HepG2 (cell line): ENCODE results near the gene IFT80. TPM values are rescaled to one million over a fixed set of nuclear protein-coding genes. Genes with fewer than 3 reads are reported as not detected.
A peak's percentile ranks its signal among the peaks of the same experiment; 100 is the strongest.

Experiments
- ATF7-NPFF ChIP-seq: sonication (generic); formaldehyde crosslinking; IDR thresholded peaks from 2 replicates; pipeline ENCODE4 v1.8.1; 2023; ENCODE audit warnings: mild to moderate bottlenecking, low read depth, missing genetic modification reagents, moderate library complexity
- CEBPG ChIP-seq: IDR thresholded peaks from 2 replicates; pipeline ENCODE4 v1.6.1; 2016
- MED13 ChIP-seq: sonication (generic); formaldehyde crosslinking; IDR thresholded peaks from 2 replicates; pipeline ENCODE4 v1.5.0; 2020; ENCODE audit warnings: missing genetic modification reagents
- MIXL1 ChIP-seq: IDR thresholded peaks from 2 replicates; pipeline ENCODE4 v1.6.1; 2016
- PCBP2 ChIP-seq: fragments of 200-400 bp; formaldehyde crosslinking; optimal IDR thresholded peaks from 2 replicates; pipeline ENCODE3; 2018; ENCODE audit warnings: low read length, low read depth; ENCODE audit not compliant: poor library complexity, severe bottlenecking
- POLR2AphosphoS2 ChIP-seq: IDR thresholded peaks from 2 replicates; pipeline ENCODE4 v1.6.1; 2011; ENCODE audit warnings: low read depth, low read length, improper control_type of control experiment
- TGIF2 ChIP-seq: IDR thresholded peaks from 2 replicates; pipeline ENCODE4 v1.6.1; 2016; ENCODE audit warnings: control low read depth, missing compliant biosample characterization
- TSC22D2 ChIP-seq: sonication (generic); formaldehyde crosslinking; IDR thresholded peaks from 2 replicates; pipeline ENCODE4 v1.5.1; 2020; ENCODE audit warnings: missing genetic modification reagents, mild to moderate bottlenecking, borderline replicate concordance
- ZMYM3 ChIP-seq: sonication (generic); formaldehyde crosslinking; IDR thresholded peaks from 2 replicates; pipeline ENCODE4 v1.5.1; 2020; ENCODE audit warnings: mild to moderate bottlenecking, missing genetic modification reagents
- ZNF547 ChIP-seq: sonication (generic); formaldehyde crosslinking; IDR thresholded peaks from 2 replicates; pipeline ENCODE4 v1.5.1; 2020; ENCODE audit warnings: mild to moderate bottlenecking, missing genetic modification reagents
- ZNF549 ChIP-seq: sonication (generic); formaldehyde crosslinking; IDR thresholded peaks from 2 replicates; pipeline ENCODE4 v1.5.0; 2020; ENCODE audit warnings: missing genetic modification reagents
- ZNF7 ChIP-seq: IDR thresholded peaks from 2 replicates; pipeline ENCODE4 v1.6.1; 2016; ENCODE audit warnings: missing biosample characterization, missing genetic modification reagents
- ZNF777 ChIP-seq: sonication (generic); formaldehyde crosslinking; IDR thresholded peaks from 2 replicates; pipeline ENCODE4 v1.4.0; 2020; ENCODE audit warnings: missing genetic modification reagents
- ZNF781 ChIP-seq: sonication (generic); formaldehyde crosslinking; IDR thresholded peaks from 2 replicates; pipeline ENCODE4 v1.5.1; 2020; ENCODE audit warnings: borderline replicate concordance, mild to moderate bottlenecking, missing genetic modification reagents; ENCODE audit errors: not compliant biosample characterization
- polyA plus RNA-seq, 8 experiments: library from polyadenylated mRNA; depleted of rRNA in 3 of 8; stranded (reverse) in 7 of 8; unstranded in 1 of 8; fragments of >200 nt; fragmentation: Illumina TruSeq in 4 of 8; extraction: Trizol in 4 of 8; gene quantifications; 2 replicates each; pipeline versions ENCODE4 v1.2.1 to v1.2.3, GENCODE V29; 2011 to 2016; ENCODE audit warnings: low read depth in 4 of 8, missing spikeins in 1 of 8, mixed read lengths in 1 of 8; ENCODE audit not compliant: insufficient read depth in 1 of 8
- total RNA-seq, 5 experiments: library from RNA; depleted of rRNA; stranded (reverse); fragments of >200 nt; fragmentation: Illumina TruSeq; extraction: Trizol; gene quantifications; 2 replicates each; pipeline ENCODE4 v1.2.3, GENCODE V29; 2016; ENCODE audit warnings: low read depth in 1 of 5
- TF ChIP-seq, protein P1 (sequence below): IDR thresholded peaks from 2 replicates; pipeline ENCODE4 v1.4.0; 2020; ENCODE audit warnings: mild to moderate bottlenecking, missing genetic modification reagents
- TF ChIP-seq, protein P2 (sequence below): IDR thresholded peaks from 2 replicates; pipeline ENCODE4 v1.6.1; 2016; ENCODE audit warnings: missing compliant biosample characterization, missing genetic modification reagents, borderline replicate concordance
- TF ChIP-seq, protein P3 (sequence below): sonication (generic); formaldehyde crosslinking; IDR thresholded peaks from 2 replicates; pipeline ENCODE4 v1.5.1; 2020; ENCODE audit warnings: mild to moderate bottlenecking, missing genetic modification reagents
- TF ChIP-seq, protein P4 (sequence below): sonication (generic); formaldehyde crosslinking; IDR thresholded peaks from 2 replicates; pipeline ENCODE4 v1.8.0; 2022; ENCODE audit warnings: mild to moderate bottlenecking, missing genetic modification reagents; ENCODE audit not compliant: insufficient replicate concordance
- TF ChIP-seq, protein P5 (sequence below): sonication (generic); formaldehyde crosslinking; IDR thresholded peaks from 2 replicates; pipeline ENCODE4 v1.4.0; 2020; ENCODE audit warnings: missing genetic modification reagents

Gene IFT80
- total and polyA plus RNA-seq, 2 of the 13 experiments (the other 11 are each of a cell fraction or from before 2014, with no cell fraction given) = 11.4 to 15.7 TPM

DNA sequence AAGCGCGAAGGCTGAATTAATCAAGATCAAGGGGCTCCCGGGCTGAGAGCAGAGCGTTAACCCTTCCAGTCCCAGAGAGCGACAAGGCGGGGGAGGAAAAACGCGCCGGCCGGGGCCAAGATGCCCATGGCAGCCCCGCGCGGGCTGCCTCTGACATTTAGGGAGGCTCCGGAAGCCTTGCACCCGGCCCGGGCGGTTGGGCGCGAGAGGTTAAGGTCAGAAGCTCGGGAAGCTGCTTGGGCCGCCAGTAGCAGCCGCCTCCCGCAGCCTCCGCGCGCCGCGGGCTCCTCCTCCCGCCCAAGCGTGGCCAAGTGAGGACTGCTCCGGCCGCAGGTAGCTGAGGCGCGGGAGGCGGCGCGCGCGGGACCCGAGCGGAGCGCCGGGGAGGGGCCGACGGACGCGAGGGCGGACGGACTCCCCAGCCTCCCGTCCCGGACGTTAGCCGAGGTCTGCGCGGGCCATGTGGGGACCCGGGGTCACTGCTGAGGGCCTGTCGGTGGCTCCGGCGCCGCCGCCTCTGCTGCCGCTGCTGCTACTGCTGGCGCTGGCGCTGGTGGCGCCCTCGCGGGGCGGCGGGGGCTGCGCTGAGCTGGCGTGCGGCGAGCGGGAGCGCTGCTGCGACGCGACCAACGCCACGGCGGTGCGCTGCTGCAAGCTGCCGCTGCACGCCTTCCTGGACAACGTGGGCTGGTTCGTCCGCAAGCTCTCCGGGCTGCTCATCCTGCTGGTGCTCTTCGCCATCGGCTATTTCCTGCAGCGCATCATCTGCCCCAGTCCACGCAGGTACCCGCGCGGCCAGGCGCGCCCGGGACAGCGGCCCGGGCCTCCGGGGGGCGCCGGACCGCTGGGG, 173.6 kb downstream of the IFT80 start, which contains the start of gene C3orf80 (continued):
- TF ChIP-seq, protein P1, sequence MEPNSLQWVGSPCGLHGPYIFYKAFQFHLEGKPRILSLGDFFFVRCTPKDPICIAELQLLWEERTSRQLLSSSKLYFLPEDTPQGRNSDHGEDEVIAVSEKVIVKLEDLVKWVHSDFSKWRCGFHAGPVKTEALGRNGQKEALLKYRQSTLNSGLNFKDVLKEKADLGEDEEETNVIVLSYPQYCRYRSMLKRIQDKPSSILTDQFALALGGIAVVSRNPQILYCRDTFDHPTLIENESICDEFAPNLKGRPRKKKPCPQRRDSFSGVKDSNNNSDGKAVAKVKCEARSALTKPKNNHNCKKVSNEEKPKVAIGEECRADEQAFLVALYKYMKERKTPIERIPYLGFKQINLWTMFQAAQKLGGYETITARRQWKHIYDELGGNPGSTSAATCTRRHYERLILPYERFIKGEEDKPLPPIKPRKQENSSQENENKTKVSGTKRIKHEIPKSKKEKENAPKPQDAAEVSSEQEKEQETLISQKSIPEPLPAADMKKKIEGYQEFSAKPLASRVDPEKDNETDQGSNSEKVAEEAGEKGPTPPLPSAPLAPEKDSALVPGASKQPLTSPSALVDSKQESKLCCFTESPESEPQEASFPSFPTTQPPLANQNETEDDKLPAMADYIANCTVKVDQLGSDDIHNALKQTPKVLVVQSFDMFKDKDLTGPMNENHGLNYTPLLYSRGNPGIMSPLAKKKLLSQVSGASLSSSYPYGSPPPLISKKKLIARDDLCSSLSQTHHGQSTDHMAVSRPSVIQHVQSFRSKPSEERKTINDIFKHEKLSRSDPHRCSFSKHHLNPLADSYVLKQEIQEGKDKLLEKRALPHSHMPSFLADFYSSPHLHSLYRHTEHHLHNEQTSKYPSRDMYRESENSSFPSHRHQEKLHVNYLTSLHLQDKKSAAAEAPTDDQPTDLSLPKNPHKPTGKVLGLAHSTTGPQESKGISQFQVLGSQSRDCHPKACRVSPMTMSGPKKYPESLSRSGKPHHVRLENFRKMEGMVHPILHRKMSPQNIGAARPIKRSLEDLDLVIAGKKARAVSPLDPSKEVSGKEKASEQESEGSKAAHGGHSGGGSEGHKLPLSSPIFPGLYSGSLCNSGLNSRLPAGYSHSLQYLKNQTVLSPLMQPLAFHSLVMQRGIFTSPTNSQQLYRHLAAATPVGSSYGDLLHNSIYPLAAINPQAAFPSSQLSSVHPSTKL (CRISPR knock-in tag) = no peak
- TF ChIP-seq CEBPG (CRISPR knock-in tag) (no peak), TGIF2 (CRISPR knock-in tag) (no peak), ZNF777 (CRISPR knock-in tag) (peak; percentile 91), ZMYM3 (CRISPR knock-in tag) (no peak), PCBP2 (no peak), ATF7-NPFF (0 out of 2 replicates have a peak, but pooled peaks have one; percentile 21), TSC22D2 (no peak), ZNF7 (no peak), ZNF781 (no peak), ZNF549 (no peak), POLR2AphosphoS2 (no peak), ZNF547 (CRISPR knock-in tag) (no peak), MED13 (CRISPR knock-in tag) (no peak), MIXL1 (CRISPR knock-in tag) (no peak)
- TF ChIP-seq, protein P2, sequence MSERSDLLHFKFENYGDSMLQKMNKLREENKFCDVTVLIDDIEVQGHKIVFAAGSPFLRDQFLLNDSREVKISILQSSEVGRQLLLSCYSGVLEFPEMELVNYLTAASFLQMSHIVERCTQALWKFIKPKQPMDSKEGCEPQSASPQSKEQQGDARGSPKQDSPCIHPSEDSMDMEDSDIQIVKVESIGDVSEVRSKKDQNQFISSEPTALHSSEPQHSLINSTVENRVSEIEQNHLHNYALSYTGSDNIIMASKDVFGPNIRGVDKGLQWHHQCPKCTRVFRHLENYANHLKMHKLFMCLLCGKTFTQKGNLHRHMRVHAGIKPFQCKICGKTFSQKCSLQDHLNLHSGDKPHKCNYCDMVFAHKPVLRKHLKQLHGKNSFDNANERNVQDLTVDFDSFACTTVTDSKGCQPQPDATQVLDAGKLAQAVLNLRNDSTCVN = no peak
- TF ChIP-seq, protein P3, sequence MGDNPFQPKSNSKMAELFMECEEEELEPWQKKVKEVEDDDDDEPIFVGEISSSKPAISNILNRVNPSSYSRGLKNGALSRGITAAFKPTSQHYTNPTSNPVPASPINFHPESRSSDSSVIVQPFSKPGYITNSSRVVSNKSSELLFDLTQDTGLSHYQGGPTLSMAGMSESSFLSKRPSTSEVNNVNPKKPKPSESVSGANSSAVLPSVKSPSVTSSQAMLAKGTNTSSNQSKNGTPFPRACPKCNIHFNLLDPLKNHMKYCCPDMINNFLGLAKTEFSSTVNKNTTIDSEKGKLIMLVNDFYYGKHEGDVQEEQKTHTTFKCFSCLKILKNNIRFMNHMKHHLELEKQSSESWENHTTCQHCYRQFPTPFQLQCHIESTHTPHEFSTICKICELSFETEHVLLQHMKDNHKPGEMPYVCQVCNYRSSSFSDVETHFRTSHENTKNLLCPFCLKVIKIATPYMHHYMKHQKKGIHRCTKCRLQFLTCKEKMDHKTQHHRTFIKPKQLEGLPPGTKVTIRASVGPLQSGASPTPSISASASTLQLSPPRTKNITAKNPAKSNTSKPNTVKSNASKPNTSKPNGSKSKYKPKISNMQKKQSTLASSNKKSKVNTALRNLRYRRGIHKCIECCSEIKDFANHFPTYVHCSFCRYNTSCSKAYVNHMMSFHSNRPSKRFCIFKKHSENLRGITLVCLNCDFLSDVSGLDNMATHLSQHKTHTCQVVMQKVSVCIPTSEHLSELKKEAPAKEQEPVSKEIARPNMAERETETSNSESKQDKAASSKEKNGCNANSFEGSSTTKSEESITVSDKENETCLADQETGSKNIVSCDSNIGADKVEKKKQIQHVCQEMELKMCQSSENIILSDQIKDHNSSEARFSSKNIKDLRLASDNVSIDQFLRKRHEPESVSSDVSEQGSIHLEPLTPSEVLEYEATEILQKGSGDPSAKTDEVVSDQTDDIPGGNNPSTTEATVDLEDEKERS = no peak
- TF ChIP-seq, protein P4, sequence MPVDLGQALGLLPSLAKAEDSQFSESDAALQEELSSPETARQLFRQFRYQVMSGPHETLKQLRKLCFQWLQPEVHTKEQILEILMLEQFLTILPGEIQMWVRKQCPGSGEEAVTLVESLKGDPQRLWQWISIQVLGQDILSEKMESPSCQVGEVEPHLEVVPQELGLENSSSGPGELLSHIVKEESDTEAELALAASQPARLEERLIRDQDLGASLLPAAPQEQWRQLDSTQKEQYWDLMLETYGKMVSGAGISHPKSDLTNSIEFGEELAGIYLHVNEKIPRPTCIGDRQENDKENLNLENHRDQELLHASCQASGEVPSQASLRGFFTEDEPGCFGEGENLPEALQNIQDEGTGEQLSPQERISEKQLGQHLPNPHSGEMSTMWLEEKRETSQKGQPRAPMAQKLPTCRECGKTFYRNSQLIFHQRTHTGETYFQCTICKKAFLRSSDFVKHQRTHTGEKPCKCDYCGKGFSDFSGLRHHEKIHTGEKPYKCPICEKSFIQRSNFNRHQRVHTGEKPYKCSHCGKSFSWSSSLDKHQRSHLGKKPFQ (CRISPR knock-in tag) = no peak
- TF ChIP-seq, protein P5, sequence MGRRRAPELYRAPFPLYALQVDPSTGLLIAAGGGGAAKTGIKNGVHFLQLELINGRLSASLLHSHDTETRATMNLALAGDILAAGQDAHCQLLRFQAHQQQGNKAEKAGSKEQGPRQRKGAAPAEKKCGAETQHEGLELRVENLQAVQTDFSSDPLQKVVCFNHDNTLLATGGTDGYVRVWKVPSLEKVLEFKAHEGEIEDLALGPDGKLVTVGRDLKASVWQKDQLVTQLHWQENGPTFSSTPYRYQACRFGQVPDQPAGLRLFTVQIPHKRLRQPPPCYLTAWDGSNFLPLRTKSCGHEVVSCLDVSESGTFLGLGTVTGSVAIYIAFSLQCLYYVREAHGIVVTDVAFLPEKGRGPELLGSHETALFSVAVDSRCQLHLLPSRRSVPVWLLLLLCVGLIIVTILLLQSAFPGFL (CRISPR knock-in tag) = no peak
